Mesenchymal stem cell (in vitro differentiated cells and primary cell): ENCODE measurements around the gene MCM9.
A peak's percentile ranks its signal among the peaks of the same experiment; 100 is the strongest.

Experiments
- DNase-seq: peaks from one replicate; pipeline ENCODE4 v3.0.0-alpha.2; 2013
- H2AFZ ChIP-seq: one replicate; pipeline ENCODE4 v1.6.1; 2013; ENCODE audit warnings: low read depth, mild to moderate bottlenecking, control low read depth, inconsistent platforms, low read length, moderate library complexity
- H2AK5ac ChIP-seq: 2 replicates; pipeline ENCODE4 v1.6.1; 2013; ENCODE audit warnings: low read length, moderate library complexity, mild to moderate bottlenecking, inconsistent platforms; ENCODE audit not compliant: severe bottlenecking
- H2BK120ac ChIP-seq: one replicate; pipeline ENCODE4 v1.6.1; 2013; ENCODE audit warnings: low read depth, mild to moderate bottlenecking, inconsistent platforms, low read length, moderate library complexity
- H2BK12ac ChIP-seq, 2 experiments: one replicate each; pipeline ENCODE4 v1.6.1; 2013; ENCODE audit warnings: inconsistent platforms in 2 of 2, low read length in 2 of 2, mild to moderate bottlenecking in 2 of 2, moderate library complexity in 2 of 2, control low read depth in 1 of 2
- H2BK15ac ChIP-seq: one replicate; pipeline ENCODE4 v1.6.1; 2013; ENCODE audit warnings: mild to moderate bottlenecking, low read depth, inconsistent platforms; ENCODE audit not compliant: poor library complexity, severe bottlenecking
- H2BK5ac ChIP-seq: 2 replicates; pipeline ENCODE4 v1.6.1; 2013; ENCODE audit warnings: low read depth, mild to moderate bottlenecking, low read length, control low read depth, inconsistent platforms; ENCODE audit not compliant: poor library complexity, severe bottlenecking
- H3K14ac ChIP-seq, 2 experiments: one replicate each; pipeline ENCODE4 v1.6.1; 2013; ENCODE audit warnings: inconsistent platforms in 2 of 2, low read length in 2 of 2, control low read depth in 1 of 2, mild to moderate bottlenecking in 1 of 2, moderate library complexity in 1 of 2
- H3K18ac ChIP-seq, 2 experiments: one replicate each; pipeline ENCODE4 v1.6.1; 2013; ENCODE audit warnings: inconsistent platforms in 2 of 2, low read length in 2 of 2, control low read depth in 1 of 2, low read depth in 1 of 2, mild to moderate bottlenecking in 1 of 2
- H3K23ac ChIP-seq, 2 experiments: one replicate each; pipeline ENCODE4 v1.6.1; 2013; ENCODE audit warnings: inconsistent platforms in 2 of 2, low read length in 2 of 2, mild to moderate bottlenecking in 2 of 2, moderate library complexity in 2 of 2, control low read depth in 1 of 2
- H3K27ac ChIP-seq: 2 replicates; pipeline ENCODE4 v1.5.1; 2013; ENCODE audit warnings: mild to moderate bottlenecking, moderate library complexity, low read length, control low read depth, inconsistent platforms; ENCODE audit not compliant: poor library complexity, severe bottlenecking
- H3K27me3 ChIP-seq, 2 experiments: 2 replicates each; pipeline versions ENCODE4 v1.6.1 to v1.7.0; 2013; ENCODE audit warnings: low read length in 2 of 2, mild to moderate bottlenecking in 2 of 2, moderate library complexity in 2 of 2, control low read depth in 1 of 2, inconsistent platforms in 1 of 2; ENCODE audit not compliant: control insufficient read depth in 1 of 2, insufficient read depth in 1 of 2
- H3K36me3 ChIP-seq, 2 experiments: 2 replicates each; pipeline versions ENCODE4 v1.6.1 to v1.7.0; 2013; ENCODE audit warnings: low read length in 2 of 2, control low read depth in 1 of 2, inconsistent platforms in 1 of 2, low read depth in 1 of 2, mild to moderate bottlenecking in 1 of 2; ENCODE audit not compliant: insufficient read depth in 2 of 2, control insufficient read depth in 1 of 2
- H3K4ac ChIP-seq, 2 experiments: one replicate each; pipeline ENCODE4 v1.6.1; 2013; ENCODE audit warnings: inconsistent platforms in 2 of 2, low read length in 2 of 2, mild to moderate bottlenecking in 2 of 2, moderate library complexity in 2 of 2, control low read depth in 1 of 2, low read depth in 1 of 2
- H3K4me1 ChIP-seq: 2 replicates; pipeline ENCODE4 v1.6.1; 2013; ENCODE audit warnings: low read depth, low read length, control low read depth; ENCODE audit not compliant: control insufficient read depth, insufficient read depth
- H3K4me2 ChIP-seq: 2 replicates; pipeline ENCODE4 v1.6.1; 2013; ENCODE audit warnings: low read length, mild to moderate bottlenecking, inconsistent platforms; ENCODE audit not compliant: poor library complexity, severe bottlenecking
- H3K4me3 ChIP-seq, 2 experiments: 2 replicates each; pipeline versions ENCODE4 v1.5.1 to v1.7.0; 2013; ENCODE audit warnings: low read length in 2 of 2, mild to moderate bottlenecking in 2 of 2, control low read depth in 1 of 2, low read depth in 1 of 2; ENCODE audit not compliant: insufficient read depth in 1 of 2
- H3K79me1 ChIP-seq: replicated peaks from 2 replicates; pipeline ENCODE4 v1.6.1; 2013; ENCODE audit warnings: mild to moderate bottlenecking, control low read depth, low read length, inconsistent platforms; ENCODE audit not compliant: poor library complexity, severe bottlenecking
- H3K9ac ChIP-seq: 2 replicates; pipeline ENCODE4 v1.7.0; 2013; ENCODE audit warnings: mild to moderate bottlenecking, low read length, moderate library complexity
- H3K9me3 ChIP-seq: 2 replicates; pipeline ENCODE4 v1.7.0; 2013; ENCODE audit warnings: mild to moderate bottlenecking, low read length; ENCODE audit not compliant: control insufficient read depth
- H4K8ac ChIP-seq: one replicate; pipeline ENCODE4 v1.6.1; 2013; ENCODE audit warnings: inconsistent platforms, mild to moderate bottlenecking, low read length, moderate library complexity
- H4K91ac ChIP-seq: one replicate; pipeline ENCODE4 v1.6.1; 2013; ENCODE audit warnings: mild to moderate bottlenecking, low read length, inconsistent platforms
- WGBS: methylation state at CpG from one replicate; pipeline ENCODE4 v1.1.7; 2013; ENCODE audit warnings: mixed read lengths; 5-methylcytosine and 5-hydroxymethylcytosine counted together

Gene MCM9

DNA sequence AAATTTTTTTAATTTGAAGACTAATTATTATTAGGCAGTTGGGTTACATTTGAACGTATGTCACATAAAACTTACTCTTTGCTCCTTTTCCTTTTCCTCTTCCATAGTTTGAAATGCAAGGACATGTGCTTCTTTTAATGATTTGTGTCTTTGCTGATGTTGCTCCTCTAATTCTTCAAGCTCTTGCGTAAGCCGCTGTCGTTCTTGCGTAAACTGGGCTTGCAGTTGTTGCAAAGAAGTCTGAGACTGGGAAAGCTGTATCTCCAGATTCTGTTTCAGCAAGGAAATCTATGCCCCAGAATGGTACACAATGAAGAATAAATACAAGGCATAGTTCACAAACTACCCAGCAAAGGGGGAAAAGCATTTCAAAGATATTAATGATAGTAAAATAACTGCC, 45.1 kb upstream of the MCM9 start:
- Histone ChIP-seq H3K18ac (no peak overlapping the region), H3K4ac (no peak overlapping the region), H2BK5ac (no peak overlapping the region), H3K27me3 (no peaks in the 10 kb centered on the region), H4K8ac (no peak overlapping the region), H3K27ac (no peak overlapping the region), H2AFZ (no peak overlapping the region), H2BK120ac (no peak overlapping the region), H3K4me3 (no peak overlapping the region), H3K9me3 (no peaks in the 10 kb centered on the region), H3K4me2 (no peak overlapping the region), H3K23ac (no peak overlapping the region), H2AK5ac (no peak overlapping the region), H3K14ac (no peak overlapping the region), H2BK12ac (no peak overlapping the region), H3K79me1 (no peaks in the 10 kb centered on the region), H3K9ac (no peak overlapping the region), H4K91ac (no peak overlapping the region), H3K4me1 (no peaks in the 10 kb centered on the region), H2BK15ac (no peak overlapping the region), H3K36me3 (no peaks in the 10 kb centered on the region)
- DNase-seq, result peak; percentile 66
- WGBS, result 68% methylated on average over 4 of the region's 5 CpGs

DNA sequence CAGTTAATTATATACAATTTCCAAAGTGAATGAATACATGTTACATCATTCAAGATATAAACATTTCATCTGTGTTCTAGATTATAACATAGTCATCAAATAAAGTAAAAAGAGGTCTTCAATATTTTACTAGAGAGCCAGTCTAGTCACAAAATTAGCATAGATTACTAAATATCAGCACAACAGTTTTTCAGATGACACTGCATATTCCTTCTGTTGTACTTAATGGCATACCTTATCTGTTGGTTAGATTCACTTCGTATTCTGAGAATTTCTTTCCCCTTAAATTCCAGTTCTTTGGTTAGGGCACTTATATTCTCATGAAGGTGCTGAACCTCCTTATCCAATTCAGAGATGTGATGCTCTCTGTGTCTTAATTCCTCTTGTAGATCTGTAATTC, 39.8 kb upstream of the MCM9 start:
- Histone ChIP-seq H2BK5ac (no peak overlapping the region), H3K9me3 (no peaks in the 10 kb centered on the region), H2BK15ac (no peak overlapping the region), H2AK5ac (no peak overlapping the region), H3K79me1 (no peaks in the 10 kb centered on the region), H3K4me3 (no peak overlapping the region), H3K4me1 (no peaks in the 10 kb centered on the region), H3K27me3 (no peaks in the 10 kb centered on the region), H2AFZ (no peak overlapping the region), H4K91ac (no peak overlapping the region), H3K23ac (no peak overlapping the region), H2BK120ac (no peak overlapping the region), H3K18ac (no peak overlapping the region), H4K8ac (no peak overlapping the region), H3K4me2 (no peak overlapping the region), H3K4ac (no peak overlapping the region), H3K14ac (no peak overlapping the region), H2BK12ac (no peak overlapping the region), H3K36me3 (no peaks in the 10 kb centered on the region), H3K9ac (no peak overlapping the region), H3K27ac (no peak overlapping the region)
- 80% methylated on average over 1 of the region's 1 CpG for WGBS
- DNase-seq, result no peak

- Histone ChIP-seq H2BK120ac (no peak overlapping the region), H3K23ac (no peak overlapping the region), H4K91ac (no peak overlapping the region), H3K9ac (no peak overlapping the region), H3K4me1 (no peaks in the 10 kb centered on the region), H2AK5ac (no peak overlapping the region), H2BK12ac (no peak overlapping the region), H3K27ac (no peak overlapping the region), H3K27me3 (no peaks in the 10 kb centered on the region), H3K18ac (no peak overlapping the region), H3K14ac (no peak overlapping the region), H3K9me3 (no peaks in the 10 kb centered on the region), H3K36me3 (no peaks in the 10 kb centered on the region), H2BK5ac (no peak overlapping the region), H2BK15ac (no peak overlapping the region), H3K79me1 (no peaks in the 10 kb centered on the region), H3K4me3 (no peak overlapping the region), H2AFZ (no peak overlapping the region), H3K4ac (no peak overlapping the region), H4K8ac (no peak overlapping the region), H3K4me2 (no peak overlapping the region)
- 86% methylated on average over 1 of the region's 1 CpG for WGBS
- DNase-seq, result no peak
Measured at GRCh38 chr6:118971682-118972081, 36.7 kb upstream of the MCM9 start.

- no peak overlapping the region for H2AK5ac ChIP-seq
- no peak overlapping the region for H3K27ac ChIP-seq
- no peak for DNase-seq
- H3K36me3 ChIP-seq, result no peaks in the 10 kb centered on the region
- no peak overlapping the region for H2BK15ac ChIP-seq
- no peak overlapping the region for H3K4me3 ChIP-seq
- H2AFZ ChIP-seq, result no peak overlapping the region
- no peak overlapping the region for H3K18ac ChIP-seq
- H3K9ac ChIP-seq, result no peak overlapping the region
- H3K23ac ChIP-seq, result no peak overlapping the region
- H3K14ac ChIP-seq, result no peak overlapping the region
- no peak overlapping the region for H2BK5ac ChIP-seq
- no peak overlapping the region for H4K91ac ChIP-seq
- no peaks in the 10 kb centered on the region for H3K9me3 ChIP-seq
- H2BK12ac ChIP-seq, result no peak overlapping the region
- H3K27me3 ChIP-seq, result no peaks in the 10 kb centered on the region
- H3K79me1 ChIP-seq, result no peaks in the 10 kb centered on the region
- no peak overlapping the region for H4K8ac ChIP-seq
- no peak overlapping the region for H2BK120ac ChIP-seq
- no peak overlapping the region for H3K4me2 ChIP-seq
- H3K4ac ChIP-seq, result no peak overlapping the region
- WGBS, result 96% methylated on average over 2 of the region's 3 CpGs
- no peaks in the 10 kb centered on the region for H3K4me1 ChIP-seq
Measured at GRCh38 chr6:118970866-118971265, 35.9 kb upstream of the MCM9 start.
